ENCODE results near the gene PTPN6. TPM values are rescaled to one million over a fixed set of nuclear protein-coding genes. Genes with fewer than 3 reads are reported as not detected.

The PTPN6 gene
- total RNA-seq, 1 experiment from 2014 or later = 19.8 TPM

- Histone ChIP-seq H3K56ac (ENCODE audit: insufficient read length, low read depth, low read length) (no peak overlapping the region), H3K23ac (ENCODE audit: insufficient read length, low read depth, low read length) (no peak overlapping the region), H4K5ac (ENCODE audit: insufficient read length, low read depth, low read length) (no peak overlapping the region), H3K4me1 (ENCODE audit: insufficient read depth, low read length) (no peaks in the 10 kb centered on the region), H3K27ac (ENCODE audit: insufficient read length, low read depth, low read length) (no peak overlapping the region), H2BK20ac (ENCODE audit: low read depth, low read length, poor library complexity, severe bottlenecking) (no peak overlapping the region), H4K8ac (replicated peaks; ENCODE audit: insufficient read length, low read depth, low read length) (no peak overlapping the region), H3K9me3 (ENCODE audit: control insufficient read depth, low read depth, low read length) (no peaks in the 10 kb centered on the region), H3K9ac (ENCODE audit: extremely low read depth, insufficient read length, low read length) (no peak overlapping the region), H3K4ac (ENCODE audit: low read depth, low read length) (no peak overlapping the region), H3K4me2 (ENCODE audit: insufficient read depth, insufficient read length, low read length) (no peak overlapping the region), H4K91ac (ENCODE audit: insufficient read length, low read depth, low read length) (no peak overlapping the region), H2BK15ac (ENCODE audit: low read depth, low read length) (no peak overlapping the region), H4K20me1 (ENCODE audit: control insufficient read depth, insufficient read depth, insufficient read length) (no peaks in the 10 kb centered on the region), H3K14ac (ENCODE audit: insufficient read depth, low read length) (no peak overlapping the region), H3T11ph (ENCODE audit: low read length) (no peak overlapping the region), H3K18ac (ENCODE audit: insufficient read length, low read depth, low read length) (no peak overlapping the region), H3K27me3 (ENCODE audit: insufficient read depth, low read length) (no peaks in the 10 kb centered on the region), H2AFZ (ENCODE audit: low read length) (no peak overlapping the region), H3K23me2 (ENCODE audit: insufficient read length, low read depth, low read length, poor library complexity, severe bottlenecking) (peaks cover 16% of the 10 kb centered on the region), H2BK120ac (ENCODE audit: low read depth, low read length, poor library complexity, severe bottlenecking) (no peak overlapping the region), H2BK12ac (ENCODE audit: insufficient read length, low read depth, low read length) (no peak overlapping the region), H2BK5ac (ENCODE audit: insufficient read length, low read length) (no peak overlapping the region), H2AK5ac (ENCODE audit: insufficient read length, low read length) (no peak overlapping the region), H3K79me1 (ENCODE audit: insufficient read depth, low read depth, low read length, poor library complexity, severe bottlenecking) (no peaks in the 10 kb centered on the region), H3K79me2 (ENCODE audit: insufficient read depth, low read length) (peaks cover 24% of the 10 kb centered on the region; the same call in 1 of the 2 replicates)
- TF ChIP-seq CTCF (conservative IDR thresholded peaks at IDR 0.05) = no peak
- Mint-ChIP-seq H3K9me3 (no peaks in the 10 kb centered on the region), H3K27ac (no peak overlapping the region), H3K4me3 (no peak overlapping the region), H3K4me1 (peaks cover 29 to 39% of the 10 kb centered on the region in 2 experiments), H3K27me3 (ENCODE audit: low read depth) (no peaks in the 10 kb centered on the region), H3K36me3 (ENCODE audit: insufficient read depth in 1 of 3, low read depth in 3 of 3) (peaks cover 25 to 69% (median 47%) of the 10 kb centered on the region in 3 experiments; a peak in 6 of 7 replicates)
- no CpG with 5 or more reads among the region's 1 CpG for WGBS (ENCODE audit: extremely low coverage, insufficient read length, low lambda C conversion rate)
- DNase-seq = no peak
Observed at GRCh38 chr12:6932766-6933165, 18.4 kb upstream of the PTPN6 start.

Data from H9 (cell line).